Neural cell (in vitro differentiated cells): Measurements from ENCODE around the gene GET4.

Experiments used
- EP300 ChIP-seq: fragments of 450-650 bp; conservative IDR thresholded peaks from 2 replicates; pipeline ENCODE4 v1.6.1; 2014; ENCODE audit warnings: antibody characterized with exemption, mild to moderate bottlenecking, moderate library complexity; ENCODE audit not compliant: poor library complexity, severe bottlenecking
- POLR2AphosphoS5 ChIP-seq: IDR thresholded peaks from 2 replicates; pipeline ENCODE4 v1.6.1; 2012
- RAD21 ChIP-seq: fragments of 450-650 bp; conservative IDR thresholded peaks from 2 replicates; pipeline ENCODE4 v1.6.1; 2014; ENCODE audit warnings: antibody characterized with exemption, mild to moderate bottlenecking, moderate library complexity
- SMC3 ChIP-seq: fragments of 450-650 bp; conservative IDR thresholded peaks from 2 replicates; pipeline ENCODE4 v1.6.1; 2014; ENCODE audit warnings: antibody characterized with exemption, mild to moderate bottlenecking, moderate library complexity; ENCODE audit not compliant: poor library complexity
- TF ChIP-seq, protein P1 (sequence below): IDR thresholded peaks from 2 replicates; pipeline ENCODE4 v1.6.1; 2012; ENCODE audit warnings: borderline replicate concordance
- TF ChIP-seq, protein P2 (sequence below): fragments of 450-650 bp; IDR thresholded peaks from 2 replicates; pipeline ENCODE4 v1.5.1; 2014; ENCODE audit warnings: antibody characterized with exemption, mild to moderate bottlenecking, moderate library complexity; ENCODE audit not compliant: poor library complexity, severe bottlenecking

DNA sequence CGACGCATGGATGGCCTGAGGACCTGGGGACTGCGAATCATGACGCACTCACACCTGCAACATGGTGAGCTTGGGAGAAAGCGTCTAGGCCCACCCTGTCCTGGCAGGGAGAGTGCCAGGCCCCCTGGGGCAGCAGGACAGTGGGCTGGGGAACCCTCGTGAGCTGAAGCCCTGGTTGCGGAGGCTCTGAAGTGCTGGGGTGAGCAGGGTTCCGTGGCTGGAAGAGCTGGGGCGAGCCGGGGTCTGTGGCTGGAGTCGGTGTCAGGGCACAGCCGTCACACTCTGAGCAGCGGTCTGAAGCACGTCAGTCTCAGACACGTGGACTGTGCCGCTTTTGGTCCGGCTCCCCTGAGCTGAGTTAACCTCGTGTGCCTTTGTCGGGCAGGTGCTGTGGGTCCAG lies 39.4 kb upstream of the GET4 start:
- TF ChIP-seq, protein P1, sequence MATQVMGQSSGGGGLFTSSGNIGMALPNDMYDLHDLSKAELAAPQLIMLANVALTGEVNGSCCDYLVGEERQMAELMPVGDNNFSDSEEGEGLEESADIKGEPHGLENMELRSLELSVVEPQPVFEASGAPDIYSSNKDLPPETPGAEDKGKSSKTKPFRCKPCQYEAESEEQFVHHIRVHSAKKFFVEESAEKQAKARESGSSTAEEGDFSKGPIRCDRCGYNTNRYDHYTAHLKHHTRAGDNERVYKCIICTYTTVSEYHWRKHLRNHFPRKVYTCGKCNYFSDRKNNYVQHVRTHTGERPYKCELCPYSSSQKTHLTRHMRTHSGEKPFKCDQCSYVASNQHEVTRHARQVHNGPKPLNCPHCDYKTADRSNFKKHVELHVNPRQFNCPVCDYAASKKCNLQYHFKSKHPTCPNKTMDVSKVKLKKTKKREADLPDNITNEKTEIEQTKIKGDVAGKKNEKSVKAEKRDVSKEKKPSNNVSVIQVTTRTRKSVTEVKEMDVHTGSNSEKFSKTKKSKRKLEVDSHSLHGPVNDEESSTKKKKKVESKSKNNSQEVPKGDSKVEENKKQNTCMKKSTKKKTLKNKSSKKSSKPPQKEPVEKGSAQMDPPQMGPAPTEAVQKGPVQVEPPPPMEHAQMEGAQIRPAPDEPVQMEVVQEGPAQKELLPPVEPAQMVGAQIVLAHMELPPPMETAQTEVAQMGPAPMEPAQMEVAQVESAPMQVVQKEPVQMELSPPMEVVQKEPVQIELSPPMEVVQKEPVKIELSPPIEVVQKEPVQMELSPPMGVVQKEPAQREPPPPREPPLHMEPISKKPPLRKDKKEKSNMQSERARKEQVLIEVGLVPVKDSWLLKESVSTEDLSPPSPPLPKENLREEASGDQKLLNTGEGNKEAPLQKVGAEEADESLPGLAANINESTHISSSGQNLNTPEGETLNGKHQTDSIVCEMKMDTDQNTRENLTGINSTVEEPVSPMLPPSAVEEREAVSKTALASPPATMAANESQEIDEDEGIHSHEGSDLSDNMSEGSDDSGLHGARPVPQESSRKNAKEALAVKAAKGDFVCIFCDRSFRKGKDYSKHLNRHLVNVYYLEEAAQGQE, result no peak
- TF ChIP-seq, protein P2, sequence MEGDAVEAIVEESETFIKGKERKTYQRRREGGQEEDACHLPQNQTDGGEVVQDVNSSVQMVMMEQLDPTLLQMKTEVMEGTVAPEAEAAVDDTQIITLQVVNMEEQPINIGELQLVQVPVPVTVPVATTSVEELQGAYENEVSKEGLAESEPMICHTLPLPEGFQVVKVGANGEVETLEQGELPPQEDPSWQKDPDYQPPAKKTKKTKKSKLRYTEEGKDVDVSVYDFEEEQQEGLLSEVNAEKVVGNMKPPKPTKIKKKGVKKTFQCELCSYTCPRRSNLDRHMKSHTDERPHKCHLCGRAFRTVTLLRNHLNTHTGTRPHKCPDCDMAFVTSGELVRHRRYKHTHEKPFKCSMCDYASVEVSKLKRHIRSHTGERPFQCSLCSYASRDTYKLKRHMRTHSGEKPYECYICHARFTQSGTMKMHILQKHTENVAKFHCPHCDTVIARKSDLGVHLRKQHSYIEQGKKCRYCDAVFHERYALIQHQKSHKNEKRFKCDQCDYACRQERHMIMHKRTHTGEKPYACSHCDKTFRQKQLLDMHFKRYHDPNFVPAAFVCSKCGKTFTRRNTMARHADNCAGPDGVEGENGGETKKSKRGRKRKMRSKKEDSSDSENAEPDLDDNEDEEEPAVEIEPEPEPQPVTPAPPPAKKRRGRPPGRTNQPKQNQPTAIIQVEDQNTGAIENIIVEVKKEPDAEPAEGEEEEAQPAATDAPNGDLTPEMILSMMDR, result no peak
- TF ChIP-seq SMC3 (no peak), EP300 (no peak), POLR2AphosphoS5 (no peak), RAD21 (no peak)
